GM18507 (cell line): ENCODE measurements around the gene UBR4.

Experiments
- DNase-seq: peaks from one replicate; pipeline ENCODE4 v3.0.0; 2011; ENCODE audit warnings: low read depth; ENCODE audit not compliant: insufficient read length; ENCODE audit errors: extremely low spot score
- FAIRE-seq: peaks from 2 replicates; lab custom pipeline; 2011; peaks lifted over from hg19 to GRCh38; lab: Jason Lieb, UNC

Gene UBR4

DNA sequence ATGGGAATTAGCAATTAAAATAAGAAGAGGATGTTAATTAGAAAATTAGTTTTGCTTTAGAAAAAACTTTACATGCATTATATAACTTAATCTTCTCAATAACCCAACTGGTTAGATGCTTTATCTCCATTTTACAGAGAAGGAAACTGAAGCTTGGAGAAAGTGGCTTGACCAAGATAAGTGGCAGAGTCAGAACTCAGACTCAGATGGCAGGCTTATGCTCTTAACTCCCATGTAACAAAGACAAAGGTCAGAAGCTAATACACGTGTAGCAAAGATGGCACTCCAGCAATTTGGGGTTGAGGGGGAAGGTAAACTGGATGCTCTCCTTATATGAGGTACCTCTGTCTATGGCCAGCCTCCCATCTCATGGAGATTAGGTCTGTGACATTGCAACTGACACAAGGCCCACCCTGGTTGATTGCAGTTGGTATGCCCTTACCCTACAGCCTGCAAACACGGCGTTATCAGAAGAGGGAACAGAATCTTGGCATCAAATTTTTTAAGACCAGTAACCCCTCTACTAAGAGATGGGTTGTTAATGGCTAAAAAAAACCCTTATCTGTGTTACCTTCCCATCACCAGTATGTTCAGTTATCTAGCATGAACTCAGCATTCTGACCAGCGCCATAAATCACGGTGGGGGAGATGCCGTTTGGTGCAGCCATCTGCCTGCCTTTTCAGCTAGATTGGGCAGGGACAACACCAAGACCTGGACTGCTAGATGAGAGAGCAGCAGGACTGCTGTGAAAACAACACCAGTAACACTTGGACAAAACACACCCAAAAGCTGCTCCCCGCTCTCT is 97.0 kb downstream of the UBR4 start:
- DNase-seq, result no peak
- no peak for FAIRE-seq

DNA sequence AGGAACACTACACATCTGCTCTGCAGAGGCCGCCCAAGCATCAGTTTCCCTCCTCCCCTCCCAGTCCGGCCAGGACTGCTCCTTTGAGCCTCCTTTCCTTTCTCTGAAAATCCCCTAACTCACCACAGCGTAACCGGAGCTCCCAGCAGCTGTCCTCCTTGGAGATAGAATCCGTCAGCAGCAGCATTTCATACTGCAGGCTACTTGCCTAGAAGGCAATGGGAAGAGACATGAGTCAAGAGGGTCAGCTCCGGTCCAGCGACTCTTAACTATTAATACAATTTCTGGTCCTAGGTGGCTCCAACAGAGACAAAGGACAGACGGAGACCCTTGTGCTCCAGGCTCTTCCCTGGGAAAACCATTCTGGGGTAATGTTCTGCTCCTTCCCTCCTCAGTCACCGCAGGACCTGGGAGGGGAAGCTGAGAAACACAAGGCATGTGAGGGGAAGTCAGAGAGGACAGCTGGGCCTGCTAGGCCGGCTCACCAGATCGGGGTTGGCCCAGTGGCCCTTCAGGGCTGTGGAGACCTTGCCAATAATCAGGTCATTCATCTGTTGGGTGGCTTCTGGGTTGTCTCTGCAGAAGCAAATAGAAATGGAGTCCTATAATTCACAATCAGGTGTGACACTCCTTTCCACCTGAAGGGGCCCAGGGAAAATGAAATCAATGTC is 99.7 kb downstream of the UBR4 start:
- FAIRE-seq (no peak), DNase-seq (no peak)

DNA sequence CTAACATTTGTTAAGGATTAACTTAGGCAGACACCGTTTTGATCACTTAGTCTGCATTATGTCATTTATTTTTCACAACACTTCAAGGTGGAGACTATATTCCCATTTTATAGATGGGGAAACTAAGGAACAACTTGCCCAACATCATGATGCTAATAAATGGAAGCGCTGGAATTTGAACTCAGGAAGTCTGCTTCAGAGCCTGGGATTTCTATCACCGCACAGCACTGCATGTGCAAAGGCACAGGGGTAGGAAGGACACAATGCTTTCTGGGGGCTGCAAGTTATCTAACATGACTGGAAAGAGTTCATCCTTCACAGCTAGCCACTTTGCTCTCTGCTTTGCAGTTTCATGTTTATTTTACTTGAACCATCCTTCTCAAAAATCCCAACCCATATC is 100.5 kb downstream of the UBR4 start:
- FAIRE-seq (no peak), DNase-seq (no peak)

DNA sequence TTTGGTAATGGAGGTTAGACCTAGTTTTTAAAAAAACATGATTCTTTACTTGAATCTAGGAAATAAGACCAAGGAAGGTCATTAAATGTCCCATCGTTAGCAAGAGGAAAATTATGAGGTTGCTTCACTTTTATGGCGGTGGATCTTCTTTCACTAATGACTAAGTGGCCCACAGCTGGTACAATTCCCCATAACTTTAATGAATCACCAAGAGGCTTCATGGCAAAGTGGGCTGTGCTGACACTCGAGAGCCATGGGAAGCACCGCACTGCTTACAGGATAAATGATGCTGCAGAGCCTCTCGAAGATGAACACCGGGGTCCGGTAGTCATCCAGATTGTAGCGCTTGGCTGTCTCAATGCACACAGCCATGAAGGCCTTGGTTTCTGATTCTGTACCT is 108.8 kb downstream of the UBR4 start:
- DNase-seq (no peak), FAIRE-seq (no peak)

DNA sequence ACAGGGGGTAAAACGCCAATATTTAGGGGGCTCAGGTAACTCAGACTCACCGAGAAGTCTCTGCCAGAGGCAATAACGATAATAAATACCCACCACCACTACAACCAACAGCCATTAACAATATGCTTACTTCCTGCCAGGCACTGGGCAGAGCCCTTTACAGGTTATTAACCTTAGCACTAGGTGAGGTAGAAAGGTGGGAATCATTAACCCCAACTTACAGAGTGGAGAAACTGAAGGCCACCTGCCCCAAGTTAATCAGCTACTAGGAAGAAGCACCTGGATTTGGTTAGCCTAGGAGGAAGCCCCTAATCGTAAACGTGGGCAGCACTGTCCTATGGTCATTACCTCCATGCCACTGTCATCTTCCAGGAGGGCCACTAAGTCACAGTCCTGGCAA is 110.0 kb downstream of the UBR4 start:
- FAIRE-seq (no peak), DNase-seq (no peak)

DNA sequence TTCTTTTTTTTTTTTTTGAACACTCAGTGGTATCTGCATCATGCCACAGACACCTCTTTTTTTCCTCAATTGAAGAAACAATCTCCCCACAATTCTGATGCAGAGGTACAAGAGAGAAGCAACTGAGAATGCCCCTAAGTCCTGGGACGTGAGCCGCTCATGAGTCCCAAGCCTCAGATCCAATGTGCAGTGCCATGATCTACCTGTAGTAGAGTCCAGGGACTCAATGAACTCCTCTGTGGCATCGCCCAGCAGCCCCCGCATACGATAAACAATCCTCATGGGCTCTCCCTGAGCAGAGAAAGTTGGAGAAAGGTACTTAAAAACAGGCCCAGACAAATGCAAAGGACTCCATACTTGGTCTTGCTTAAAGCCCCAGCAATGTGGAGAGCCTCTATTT is 113.1 kb downstream of the UBR4 start:
- DNase-seq, result no peak
- FAIRE-seq, result no peak

GRCh38 chr1:19096036-19096833 is 113.8 kb downstream of the UBR4 start:
- no peak for FAIRE-seq
- DNase-seq, result no peak

DNA sequence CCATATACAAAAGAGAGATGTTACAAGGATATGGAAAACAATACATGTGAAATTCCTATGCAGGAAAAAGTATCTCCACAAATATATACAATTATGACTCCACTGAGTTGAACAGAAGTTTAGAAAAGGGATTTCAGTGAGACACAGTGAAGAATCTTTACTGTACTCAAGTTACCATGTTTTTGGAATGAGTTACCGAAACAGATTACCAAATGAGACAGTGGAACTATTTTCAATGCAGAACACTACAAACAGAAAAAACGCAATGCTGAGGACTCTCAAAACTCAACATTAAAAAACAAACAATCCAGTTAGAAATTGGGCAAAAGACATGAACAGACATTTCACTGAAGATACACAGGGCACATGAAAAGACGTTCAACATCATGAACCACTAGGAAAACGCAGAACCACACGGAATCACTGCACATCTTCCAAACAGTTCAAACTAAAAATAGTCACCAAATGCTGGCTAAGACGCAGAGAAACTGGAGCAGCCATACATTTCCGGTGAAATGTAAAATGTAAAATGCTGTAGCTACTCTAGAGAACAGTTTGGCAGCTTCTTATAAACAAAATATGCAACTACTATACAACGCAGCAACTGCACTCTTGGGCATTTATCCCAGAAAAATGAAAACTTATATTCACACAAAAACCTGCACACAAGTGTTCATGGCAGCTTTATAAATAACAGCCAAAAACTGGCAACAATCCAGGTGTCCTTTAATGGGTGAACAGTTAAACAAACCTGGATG is 118.7 kb downstream of the UBR4 start:
- DNase-seq (no peak), FAIRE-seq (no peak)

DNA sequence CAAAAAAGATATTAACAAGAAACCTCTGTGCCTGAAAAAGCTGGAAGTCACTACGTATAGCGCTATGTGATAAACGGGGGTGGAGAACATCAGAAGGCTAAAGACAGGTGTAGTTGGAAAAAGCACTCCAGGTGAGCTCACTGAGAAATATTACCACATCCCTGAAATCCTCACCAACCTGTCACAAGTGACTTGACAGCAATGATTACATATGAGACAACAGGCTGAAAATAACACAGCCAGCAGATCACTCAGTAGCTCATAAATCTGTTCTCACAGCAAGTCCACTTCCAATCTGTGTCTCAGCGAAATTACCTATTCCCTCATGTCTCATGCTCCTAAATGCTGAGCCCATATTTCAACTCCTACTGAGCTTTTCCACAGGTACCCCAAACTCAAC is 120.5 kb downstream of the UBR4 start:
- FAIRE-seq (no peak), DNase-seq (no peak)

DNA sequence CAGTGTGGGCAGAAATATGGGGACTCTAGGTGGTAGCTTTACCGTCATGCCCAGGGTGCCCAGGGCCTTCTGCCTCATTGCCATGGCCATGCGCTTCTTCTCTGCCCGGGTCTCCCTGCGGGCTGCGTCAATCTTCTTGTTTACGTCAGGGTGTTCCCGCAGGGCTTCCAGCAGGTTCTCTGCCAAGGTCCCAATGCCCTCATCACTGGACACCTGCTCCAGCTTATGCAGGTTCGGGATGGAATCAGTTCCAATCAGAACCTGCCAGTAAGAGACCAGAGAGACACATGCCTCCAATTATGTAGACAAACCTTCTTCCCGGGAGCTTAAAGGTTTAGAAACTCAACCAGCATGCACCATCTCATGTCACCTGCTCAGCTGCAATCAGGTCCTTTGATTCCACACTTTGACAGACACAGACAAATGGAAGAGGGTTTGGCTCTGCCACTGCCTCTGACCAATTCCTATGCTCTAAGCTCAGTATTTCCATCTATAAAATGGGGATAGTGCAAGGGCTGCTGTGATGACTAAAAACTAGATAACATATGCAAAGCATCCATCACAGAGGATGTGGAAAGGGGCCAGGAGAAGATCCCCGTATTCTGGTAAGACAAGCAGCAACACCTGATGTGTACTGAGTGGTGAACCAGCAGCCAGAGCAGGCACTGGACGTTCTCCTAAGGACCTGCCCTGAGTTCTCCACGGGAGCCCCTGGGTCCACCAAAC is 121.2 kb downstream of the UBR4 start:
- DNase-seq, result no peak
- FAIRE-seq, result no peak

- FAIRE-seq (peak; percentile 36), DNase-seq (no peak)
Measured at GRCh38 chr1:19087737-19088594, 122.1 kb downstream of the UBR4 start.

DNA sequence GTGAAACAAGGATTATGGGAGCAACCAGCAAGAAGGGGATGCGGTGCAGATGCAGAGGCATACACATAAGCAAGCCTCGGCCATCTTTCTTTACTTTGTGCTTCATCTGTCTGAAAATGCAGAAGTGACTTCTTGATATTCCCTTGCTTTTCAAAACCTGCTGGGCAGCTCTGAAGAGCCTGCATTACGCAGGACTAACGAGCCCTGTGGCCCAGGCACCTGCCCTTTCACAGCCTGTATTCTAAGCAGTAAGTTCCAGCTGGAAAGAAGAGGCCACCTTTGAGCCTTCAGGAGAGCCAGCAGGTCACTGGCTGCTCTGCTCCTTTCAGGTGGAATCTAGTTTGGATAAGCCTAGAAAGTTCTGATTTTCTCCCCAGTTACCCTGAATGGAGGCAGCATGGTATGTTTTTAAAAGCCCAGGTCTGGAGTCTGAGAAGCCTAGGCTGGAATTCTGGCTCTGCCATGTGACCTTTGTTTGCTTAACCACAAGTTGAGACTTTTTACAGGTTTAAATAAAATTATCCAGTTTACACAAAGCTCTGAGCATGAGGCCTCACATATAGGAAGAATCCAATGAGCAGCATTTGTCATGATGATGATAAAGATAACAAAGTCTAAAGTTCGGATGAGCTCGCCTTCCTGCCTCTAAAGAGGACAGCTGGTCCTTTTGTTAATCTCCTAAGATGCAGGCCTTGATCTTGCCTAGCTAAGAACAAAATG is 122.9 kb downstream of the UBR4 start:
- FAIRE-seq (no peak), DNase-seq (no peak)

DNA sequence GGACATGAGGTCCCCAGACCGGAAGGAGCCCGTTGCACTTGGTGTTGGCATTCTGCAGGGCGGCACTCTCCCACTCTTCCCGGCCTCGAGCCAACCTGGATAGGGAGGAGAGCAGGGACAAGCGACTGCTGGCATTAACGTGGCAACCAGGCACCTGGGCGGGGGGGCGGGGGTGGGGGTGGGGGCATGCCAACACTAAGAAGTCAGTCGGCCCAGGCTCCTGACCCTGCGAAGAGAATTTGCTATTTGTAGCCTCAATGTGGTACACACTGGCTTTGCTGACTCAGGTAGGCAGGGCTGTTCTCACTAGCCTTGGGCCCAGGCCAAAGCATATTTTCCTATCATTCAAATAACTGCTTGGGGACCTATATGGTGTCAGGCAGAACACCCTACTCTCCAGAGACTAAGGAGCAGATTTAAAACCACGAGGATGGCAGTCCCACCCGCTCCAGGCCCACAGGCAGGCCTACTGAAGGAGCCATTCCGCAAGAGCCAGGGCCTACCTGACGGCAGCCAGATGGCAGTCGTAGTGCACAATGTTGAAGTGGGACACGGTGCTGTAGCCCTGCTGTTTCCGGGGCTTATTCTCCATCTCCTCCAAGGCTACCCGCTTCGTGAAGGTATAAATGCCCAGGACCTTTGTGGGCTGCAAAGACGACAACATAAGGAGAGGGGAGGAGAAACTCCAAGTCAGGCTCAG is 123.7 kb downstream of the UBR4 start:
- no peak for FAIRE-seq

DNA sequence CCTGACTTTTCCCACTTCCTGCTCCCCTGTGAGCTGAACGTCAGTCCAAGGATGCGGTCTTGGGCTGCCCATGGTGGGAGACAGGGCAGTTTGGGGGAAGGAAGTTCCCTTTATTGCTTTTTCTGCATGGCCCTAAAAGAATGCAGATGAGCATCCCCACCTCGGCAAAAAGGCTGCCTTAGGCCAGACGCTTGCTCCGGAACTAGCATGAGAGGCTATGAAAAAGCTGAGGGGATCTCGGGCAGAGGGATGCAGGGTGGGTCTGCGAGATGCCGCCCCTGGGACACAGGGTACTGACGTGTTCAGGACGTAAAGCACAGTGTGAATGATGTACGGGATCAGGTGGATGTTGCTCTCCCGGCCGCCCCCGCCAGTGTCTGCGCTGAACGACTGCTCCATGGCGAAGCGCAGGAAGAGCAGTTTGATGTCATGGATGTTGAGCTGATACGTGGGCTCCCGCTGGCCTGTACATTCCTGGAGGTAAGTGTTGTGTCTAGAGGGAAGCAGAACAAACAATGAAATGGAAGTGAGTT is 125.8 kb downstream of the UBR4 start:
- FAIRE-seq (no peak), DNase-seq (no peak)

More for the DNA sequence above, 123.7 kb downstream of the UBR4 start:
- no peak for DNase-seq

DNA sequence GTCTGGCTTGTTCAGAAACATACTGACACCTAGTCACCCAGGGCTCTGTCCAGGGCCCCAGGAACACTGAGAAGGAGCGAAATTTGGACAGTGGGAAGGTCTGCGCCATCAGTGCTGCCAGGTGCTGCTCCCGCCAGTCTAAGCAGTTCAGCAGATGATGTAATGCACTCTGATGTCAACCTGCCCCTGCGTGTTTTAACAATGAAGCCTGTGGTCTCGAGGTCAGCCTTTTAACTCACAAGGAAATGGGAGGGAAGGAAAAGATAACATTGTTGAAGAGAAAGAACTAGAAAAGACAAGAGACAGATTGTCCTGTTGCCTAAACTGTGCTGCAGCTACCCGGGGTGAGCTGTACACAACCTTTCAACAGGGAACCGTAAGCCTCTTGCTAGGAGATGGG is 127.0 kb downstream of the UBR4 start:
- no peak for FAIRE-seq
- DNase-seq, result no peak

DNA sequence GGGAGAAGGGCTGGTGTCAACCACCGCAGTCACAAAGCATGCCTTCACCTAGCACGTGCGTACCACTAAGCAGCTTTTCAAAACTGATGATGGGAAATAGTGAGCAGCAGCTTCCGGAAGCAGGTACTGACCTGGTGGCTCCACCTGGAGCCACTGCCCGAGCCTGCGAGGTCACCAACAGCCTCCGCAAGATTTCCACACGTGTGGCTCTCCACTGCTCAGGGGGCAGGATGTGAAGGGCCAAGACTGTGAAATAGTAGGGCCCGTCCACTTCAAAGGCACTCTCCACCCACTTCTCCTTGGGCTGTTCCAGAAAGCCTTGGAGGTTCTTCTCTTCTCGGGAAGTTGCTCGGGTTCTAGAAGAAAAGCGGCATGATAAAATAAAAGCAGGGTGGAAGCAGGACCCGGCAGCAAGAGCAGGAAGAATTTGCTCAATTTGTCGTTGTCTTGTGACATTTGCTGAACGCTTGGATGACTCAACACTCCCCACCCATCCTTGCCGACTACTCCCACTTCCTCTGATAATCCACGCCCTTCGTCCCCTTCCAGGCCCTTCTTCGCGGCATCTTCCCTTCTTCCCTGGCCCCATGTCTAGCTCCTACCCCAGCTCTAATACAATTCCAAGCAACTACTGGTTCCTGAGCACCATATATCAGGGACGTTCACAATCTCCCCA is 128.7 kb downstream of the UBR4 start:
- DNase-seq, result no peak
- FAIRE-seq, result no peak
